ENCODE measurements around the gene ST6GAL1. TPM values are rescaled to one million over a fixed set of nuclear protein-coding genes. Genes with fewer than 3 reads are reported as not detected.

Gene ST6GAL1
- total and polyA plus RNA-seq, 2 of the 8 experiments (the other 6 are each of a cell fraction or from before 2014, with no cell fraction given): 62.8 to 80.9 TPM

DNA sequence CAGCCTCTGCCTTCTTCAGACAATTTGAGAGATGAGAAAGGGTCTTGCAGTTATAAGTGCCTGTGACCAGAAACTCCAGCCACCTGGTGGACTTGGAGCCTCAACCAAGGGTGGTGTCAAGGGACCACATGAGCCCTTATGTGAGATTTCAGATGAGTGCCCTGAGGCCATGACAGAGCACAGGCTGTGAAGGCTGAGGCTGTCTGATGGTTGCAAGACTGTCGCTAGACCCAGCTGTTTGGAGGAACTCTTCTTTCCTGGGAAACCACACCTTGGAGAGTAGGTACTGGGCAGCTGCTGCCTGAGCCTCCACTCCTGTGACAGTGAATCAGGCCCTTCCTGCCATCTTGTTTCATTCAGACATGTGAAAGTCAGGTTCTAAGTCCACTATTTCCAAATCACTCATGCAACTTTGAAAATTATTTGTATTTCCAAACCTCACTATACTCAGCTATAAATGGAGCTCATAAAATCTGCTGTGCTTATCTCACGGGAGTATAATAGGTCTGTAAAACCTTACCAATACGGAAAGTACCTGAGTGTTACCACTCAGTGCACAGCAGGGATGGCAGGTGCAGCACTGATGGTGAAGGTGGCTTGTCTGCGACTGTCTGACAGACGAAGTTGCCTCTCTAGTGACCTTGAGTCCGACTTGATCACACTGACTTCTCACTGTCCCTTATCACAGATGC is 109.5 kb downstream of the ST6GAL1 start:
- no peak overlapping the region for H2BK15ac ChIP-seq (ENCODE audit: low read length)
- H4K8ac ChIP-seq (ENCODE audit: extremely low read depth, insufficient read depth, low read length): no peak overlapping the region
- FAIRE-seq: no peak
- no peak overlapping the region for H4K5ac ChIP-seq (ENCODE audit: insufficient read length, low read depth, low read length)
- no peaks in the 10 kb centered on the region for H3K23me2 ChIP-seq (ENCODE audit: low read depth, low read length)
- H3K4me1 ChIP-seq (replicated peaks in 1 of 4; ENCODE audit: control insufficient read depth in 3 of 4, insufficient read depth in 4 of 4, low read length in 3 of 4): no peaks in the 10 kb centered on the region
- H3K27me3 ChIP-seq (replicated peaks in 1 of 4; ENCODE audit: control insufficient read depth in 3 of 4, extremely low read depth in 1 of 4, insufficient read depth in 3 of 4, low read length in 3 of 4): no peaks in the 10 kb centered on the region
- ChIA-PET CTCF (ENCODE audit: partially characterized antibody) (interaction anchor here (0.8 to 0.9 kb wide), 2 partner anchors 9 to 36 kb away, joined by 3 read pairs; no protein-coding TSS in a partner anchor), POLR2A (ENCODE audit: partially characterized antibody) (interaction anchor here (1.2 kb wide), 1 partner anchor 8 kb away, joined by 3 read pairs; no protein-coding TSS in a partner anchor)
- no peaks in the 10 kb centered on the region; the same call in 1 of the 2 replicates for H3K79me1 ChIP-seq (ENCODE audit: low read depth, low read length)
- no peak overlapping the region for H4K91ac ChIP-seq (replicated peaks; ENCODE audit: insufficient read length, low read length)
- H2BK120ac ChIP-seq (replicated peaks; ENCODE audit: low read depth, low read length): no peak overlapping the region
- no peak overlapping the region for H3K27ac ChIP-seq (ENCODE audit: low read depth, low read length)
- no peak for DNase-seq (ENCODE audit: low read depth in 1 of 2, low spot score in 2 of 2)
- H3K23ac ChIP-seq (ENCODE audit: insufficient read length): no peak overlapping the region
- peaks cover 0 to 2% of the 10 kb centered on the region in 2 experiments for H4K20me1 ChIP-seq (replicated peaks in 1 of 2; ENCODE audit: control insufficient read depth in 1 of 2, insufficient read depth in 2 of 2, low read length in 2 of 2)
- 96% methylated on average over 6 of the region's 6 CpGs; no CpG with 5 or more reads in 1 of the 2 experiments for WGBS, 2 experiments (ENCODE audit: extremely low coverage in 1 of 2, insufficient coverage in 1 of 2, insufficient read length in 1 of 2, insufficient replicate concordance in 2 of 2, low coverage in 1 of 2, low lambda C conversion rate in 2 of 2, missing lambda C conversion rate in 1 of 2)
- no peak overlapping the region for H2AFZ ChIP-seq (ENCODE audit: low read length)
- H2BK5ac ChIP-seq (ENCODE audit: low read depth, low read length): no peak overlapping the region
- H3K14ac ChIP-seq (ENCODE audit: insufficient read length): no peak overlapping the region
- H3K18ac ChIP-seq (ENCODE audit: extremely low read depth, low read length): no peak overlapping the region
- H3K56ac ChIP-seq (replicated peaks; ENCODE audit: insufficient read length, low read depth, low read length): no peak overlapping the region
- no peak overlapping the region for H2AK5ac ChIP-seq (ENCODE audit: low read depth, low read length)
- peaks cover 2 to 53% (median 22%) of the 10 kb centered on the region in 4 experiments; a peak in 7 of 8 replicates for H3K36me3 ChIP-seq (ENCODE audit: control insufficient read depth in 2 of 4, insufficient read depth in 4 of 4, low read length in 3 of 4)
- no peak overlapping the region for H2BK20ac ChIP-seq (ENCODE audit: low read length)
- no peak overlapping the region for H3K4me3 ChIP-seq (ENCODE audit: extremely low read depth in 1 of 4, insufficient read depth in 2 of 4, low read depth in 3 of 4, low read length in 4 of 4)
- H3K4me2 ChIP-seq (ENCODE audit: insufficient read depth in 1 of 2, low read depth in 2 of 2, low read length in 2 of 2): no peak overlapping the region
- peaks cover 0 to 2% of the 10 kb centered on the region in 2 experiments; a peak in 1 of 4 replicates for H3K79me2 ChIP-seq (ENCODE audit: control insufficient read depth in 1 of 2, insufficient read depth in 2 of 2, low read length in 2 of 2)
- 0 out of 4 replicates have a peak, but pooled peaks cover 0 to 2% of the 10 kb centered on the region in 2 experiments for H3K9me3 ChIP-seq (ENCODE audit: insufficient read depth in 2 of 2, low read depth in 1 of 2, low read length in 1 of 2)
- no peak overlapping the region for H2BK12ac ChIP-seq (ENCODE audit: low read depth, low read length)
- H3K9ac ChIP-seq (replicated peaks in 1 of 4; ENCODE audit: extremely low read depth in 1 of 4, low read depth in 3 of 4, low read length in 3 of 4): no peak overlapping the region
- no peak overlapping the region for H3K4ac ChIP-seq (replicated peaks; ENCODE audit: insufficient read length, low read depth, low read length)
- no peak for TF ChIP-seq CBX8 (IDR thresholded peaks at IDR 0.05; ENCODE audit: borderline replicate concordance, low read depth, low read length)
- no peak for TF ChIP-seq FOSL1 (IDR thresholded peaks at IDR 0.05; ENCODE audit: insufficient read depth, low read depth, low read length)
- TF ChIP-seq CTBP2 (IDR thresholded peaks at IDR 0.05; ENCODE audit: borderline replicate concordance, insufficient read depth, insufficient read length, low read length): no peak
- no peak for TF ChIP-seq SIRT6 (IDR thresholded peaks at IDR 0.05; ENCODE audit: low read length)

All from H1 (cell line).